ENCODE measurements around the gene NOS2.

- TF ChIP-seq POLR2A (IDR thresholded peaks at IDR 0.05) (no peak), CTCF (IDR thresholded peaks at IDR 0.05) (no peak)
Measured at GRCh38 chr17:27755706-27756466, 44.4 kb downstream of the NOS2 start.

Data from uterus (tissue), 2 donors.